Measurements from ENCODE around the gene FYN.
"Not testable (repeated sequence)": the region's sequence is repeated elsewhere in the genome, so short reads cannot be mapped to it uniquely, and the experiment has no call there.

Gene FYN

DNA sequence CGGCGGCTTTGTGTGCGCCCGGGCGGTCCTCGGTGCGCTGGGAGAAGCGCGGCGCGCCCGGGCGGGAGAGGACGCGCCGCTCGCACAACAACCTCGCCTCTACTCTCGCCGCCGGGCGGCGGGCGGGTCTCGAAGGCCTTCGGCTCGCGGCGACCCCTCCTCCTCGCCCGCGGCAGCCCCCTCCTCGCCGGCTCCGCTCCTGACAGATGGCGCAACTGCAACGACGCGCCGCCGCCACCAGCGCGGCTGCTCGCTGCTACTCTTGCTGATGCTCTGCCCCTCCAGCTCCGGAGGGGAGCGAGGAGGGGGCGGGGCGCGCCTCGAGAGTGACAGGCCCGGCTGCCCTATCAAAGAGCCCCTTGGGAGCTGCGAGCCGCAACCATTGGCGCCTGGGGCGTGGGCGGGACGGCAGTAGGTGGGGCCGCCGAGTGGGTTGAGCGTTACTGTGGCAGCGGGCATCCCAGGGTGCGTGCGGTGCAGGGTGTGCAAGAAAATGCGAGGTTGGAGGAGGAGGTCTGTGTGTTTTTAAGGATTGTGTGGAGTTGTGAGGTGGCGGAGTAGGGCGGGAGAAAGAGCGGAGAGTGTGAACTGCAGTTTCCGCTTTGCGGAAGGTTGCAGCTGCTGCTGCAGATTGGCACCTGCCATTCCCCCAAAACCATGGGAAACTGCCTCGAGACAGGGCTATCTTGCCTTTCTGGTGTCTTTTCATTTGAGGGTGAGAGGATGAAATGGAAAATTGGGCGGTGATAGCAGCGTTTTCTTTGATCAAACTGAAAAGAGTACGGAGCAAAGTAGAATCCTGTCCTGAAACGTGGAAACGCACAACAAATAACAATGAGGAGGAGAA, at the start of gene FYN:
TSS of gene FYN (minus strand) at position 275 of the 847 bp plus-strand sequence. CDS start 153,401 bp downstream, outside the sequence.
- peak; percentile 87 to 94 for DNase-seq

- DNase-seq: no peak
Measured at GRCh38 chr6:111922454-111923297, 49.4 kb upstream of the FYN start.

GRCh38 chr6:111921103-111921502, 47.9 kb upstream of the FYN start:
- DNase-seq: no peak

DNA sequence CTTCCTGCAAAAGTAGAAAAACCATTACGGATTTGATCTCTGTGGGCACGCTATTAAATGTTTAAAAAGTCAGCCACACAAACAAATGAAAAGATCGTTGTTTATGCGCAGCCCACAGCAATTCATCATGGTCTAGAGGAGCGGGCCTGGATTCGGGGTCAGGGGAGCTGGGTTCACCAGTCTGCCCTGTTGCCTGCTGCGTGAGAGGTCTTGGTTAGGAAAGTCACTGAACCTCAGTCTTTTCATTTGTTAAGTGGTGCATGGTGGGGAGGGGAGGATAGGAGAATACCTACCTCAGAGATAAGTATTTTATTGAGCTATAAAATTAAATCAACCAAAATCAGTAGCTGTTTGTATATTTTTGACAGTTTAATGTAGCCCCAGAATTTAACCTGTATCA, 47.3 kb upstream of the FYN start:
- no peak for DNase-seq

DNA sequence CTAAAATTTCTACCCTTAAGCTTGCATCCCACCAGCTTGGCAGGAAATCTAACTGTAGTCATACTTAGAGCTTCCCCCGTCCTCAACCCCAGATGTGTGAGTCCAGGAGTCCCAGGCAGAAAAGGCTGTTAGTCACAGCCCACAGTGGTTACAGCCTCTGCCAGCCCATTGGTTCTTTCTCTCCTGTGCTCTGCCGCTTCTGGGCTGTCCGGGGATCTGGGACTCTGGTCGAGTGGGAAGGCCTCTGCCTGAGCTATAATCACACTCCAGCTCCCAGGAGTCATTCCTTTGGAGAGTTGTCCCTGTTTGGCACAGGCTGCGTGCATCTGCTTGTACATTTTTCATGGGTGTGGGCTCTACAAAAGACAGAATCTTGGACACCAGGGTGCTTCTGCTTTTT, 45.6 kb upstream of the FYN start:
- DNase-seq: no peak

DNA sequence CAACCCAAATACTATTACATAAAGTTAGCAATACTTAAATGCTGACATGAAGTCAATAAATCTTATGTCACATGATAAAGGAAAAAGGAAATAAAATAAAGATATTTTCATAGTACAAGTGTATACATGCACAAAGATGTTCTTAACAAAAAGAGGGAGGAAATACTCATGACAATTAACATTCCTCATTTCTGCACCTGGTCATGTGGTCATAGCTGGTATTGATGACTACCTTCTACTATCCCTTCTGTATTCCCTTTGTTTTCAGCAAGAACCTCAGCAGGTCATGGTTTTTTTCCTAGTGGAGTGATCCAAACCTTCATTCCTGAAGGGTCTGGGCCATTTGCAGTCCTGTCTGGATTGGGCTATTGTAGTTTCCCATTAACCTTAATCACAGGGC, 43.5 kb upstream of the FYN start:
- DNase-seq: no peak

GRCh38 chr6:111914617-111915016, 41.4 kb upstream of the FYN start:
- DNase-seq: no peak

DNA sequence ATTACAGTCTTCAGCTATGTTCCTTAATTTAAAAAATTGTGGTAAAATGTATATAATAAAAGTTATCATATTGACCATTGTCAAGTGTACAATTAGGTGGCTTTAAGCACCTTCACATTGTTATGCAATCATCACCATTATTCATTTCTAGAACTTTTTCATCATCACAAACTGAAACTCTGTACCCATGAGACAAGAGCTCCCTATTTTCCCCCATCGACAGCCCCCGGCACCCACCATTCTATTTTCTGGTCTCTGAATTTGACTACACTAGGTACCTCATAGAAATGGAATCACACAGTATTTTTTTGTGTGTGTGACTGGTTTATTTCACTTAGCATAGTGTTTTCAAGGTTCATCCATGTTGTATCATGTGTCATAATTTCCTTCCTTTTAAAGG, 39.7 kb upstream of the FYN start:
- no peak for DNase-seq

GRCh38 chr6:111911428-111911827, 38.2 kb upstream of the FYN start:
- no peak for DNase-seq

DNA sequence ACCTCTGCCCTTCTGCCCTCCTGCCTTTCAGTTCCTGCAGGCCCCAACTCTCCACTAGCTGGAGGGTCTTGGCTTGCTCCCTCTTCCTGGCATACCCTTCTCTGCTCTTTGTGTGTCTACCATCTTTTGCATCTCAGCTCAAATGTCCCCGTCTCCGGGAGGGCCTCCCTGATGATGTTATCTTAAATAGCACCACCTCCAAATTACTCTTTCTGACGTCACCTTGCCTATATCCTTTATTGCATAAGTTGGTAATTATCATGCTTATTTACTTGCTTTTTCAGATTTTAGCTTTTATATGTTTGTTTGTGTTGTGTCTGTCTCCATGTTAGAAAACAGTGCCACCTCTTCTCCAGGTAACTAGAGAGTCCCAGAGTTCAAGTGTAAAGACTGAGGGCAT, 36.0 kb upstream of the FYN start:
- no peak for DNase-seq

- not testable (repeated sequence) for DNase-seq
Measured at GRCh38 chr6:111908365-111908764, 35.1 kb upstream of the FYN start.

- no peak for DNase-seq
Measured at GRCh38 chr6:111900735-111901134, 27.5 kb upstream of the FYN start.

DNA sequence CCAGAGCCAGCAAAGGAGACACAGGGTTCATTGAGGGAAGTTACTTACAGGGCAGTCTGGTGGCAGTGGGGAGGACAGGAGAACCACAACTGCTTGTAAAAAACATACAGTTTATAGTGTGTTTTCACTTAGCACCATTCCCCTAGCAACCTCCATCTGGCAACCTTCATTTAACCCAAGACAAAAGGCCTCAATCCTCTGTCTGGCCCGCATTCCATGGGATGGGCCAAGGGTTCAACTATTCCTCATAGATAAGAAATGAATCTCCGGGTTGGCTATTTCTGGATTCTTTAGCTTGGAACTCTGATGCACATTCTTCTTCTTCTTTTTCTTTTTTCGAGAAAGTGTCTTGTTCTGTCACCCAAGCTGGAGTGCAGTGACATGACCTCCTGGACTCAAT, 26.3 kb upstream of the FYN start:
- DNase-seq: no peak

DNA sequence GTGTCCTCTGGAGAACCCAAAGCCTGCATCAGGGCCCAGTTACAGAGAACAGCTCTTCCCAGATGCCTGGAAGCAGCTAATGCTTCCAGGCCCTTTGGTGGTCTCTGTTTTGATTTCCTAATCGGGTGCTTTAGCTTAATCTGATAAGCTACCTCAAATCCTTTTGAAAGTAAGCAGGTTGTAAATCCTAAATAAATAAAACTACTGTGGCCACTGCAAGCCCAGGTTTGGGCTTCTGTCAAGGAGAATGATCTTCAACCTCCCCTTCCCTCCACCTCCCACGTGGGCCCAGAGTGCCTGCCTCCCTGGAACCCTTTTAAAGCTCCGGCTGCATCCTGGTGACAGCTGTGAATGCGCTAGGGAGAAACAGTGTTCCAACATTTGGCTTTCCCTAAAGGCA, 25.2 kb upstream of the FYN start:
- DNase-seq: no peak

GRCh38 chr6:111894951-111895350, 21.7 kb upstream of the FYN start:
- DNase-seq: no peak

DNA sequence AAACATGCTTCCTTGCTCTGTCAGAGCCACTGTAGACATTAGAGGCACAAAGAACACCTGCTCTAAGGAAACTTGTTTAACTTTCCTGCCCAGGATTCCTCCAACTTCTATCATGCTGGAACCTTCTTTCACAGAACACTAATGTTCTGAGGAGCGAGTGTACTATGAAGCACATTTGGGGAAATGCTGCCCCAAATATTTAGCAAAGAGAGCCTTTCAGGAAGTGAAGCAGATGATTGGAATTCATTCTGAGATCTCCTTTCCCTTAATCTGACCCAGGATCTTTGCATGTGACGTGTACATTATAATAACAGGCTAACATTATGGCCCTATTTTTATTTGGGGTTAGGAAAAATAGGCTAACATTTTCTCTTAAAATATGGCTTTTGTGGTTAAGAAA, 21.0 kb upstream of the FYN start:
- peak in 1 of 2 experiments; percentile 5 for DNase-seq

DNA sequence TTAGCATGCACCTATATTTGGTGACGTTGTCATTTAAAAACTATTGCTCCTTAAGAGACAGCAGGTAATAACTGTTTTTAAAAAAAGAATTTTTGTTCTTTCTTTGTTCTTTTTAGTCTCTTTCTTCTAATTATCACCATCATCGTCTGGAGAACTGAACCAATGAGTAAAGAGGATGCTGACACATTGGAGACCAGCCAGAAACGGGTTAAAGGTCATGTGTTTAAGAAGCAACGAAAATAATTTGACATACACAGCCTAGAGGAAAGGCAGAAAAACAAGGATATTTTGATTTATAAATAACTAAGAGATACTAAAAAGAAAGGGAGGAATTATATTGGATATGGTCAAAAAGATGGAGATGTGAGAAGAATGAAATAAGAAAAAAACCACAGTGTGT, 19.2 kb upstream of the FYN start:
- DNase-seq: no peak

DNA sequence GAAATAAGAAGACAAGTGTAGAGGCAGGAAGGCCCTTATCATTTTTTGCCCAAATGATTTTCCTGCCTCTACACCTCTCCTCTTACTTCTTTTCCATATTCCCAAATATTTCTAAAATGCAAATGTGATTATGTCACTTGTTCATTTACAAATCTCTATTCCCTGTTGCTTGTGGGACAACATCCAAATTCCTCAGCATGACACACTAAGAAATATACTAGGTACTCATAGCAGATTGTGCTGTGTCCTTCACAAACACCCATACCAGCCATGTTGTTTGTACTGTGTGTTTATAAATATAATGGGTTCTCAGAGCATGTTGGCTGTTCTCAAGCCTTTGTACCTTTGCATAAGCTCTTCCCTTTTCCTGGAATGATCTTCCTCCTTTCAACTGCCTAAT, 17.7 kb upstream of the FYN start:
- no peak for DNase-seq

DNA sequence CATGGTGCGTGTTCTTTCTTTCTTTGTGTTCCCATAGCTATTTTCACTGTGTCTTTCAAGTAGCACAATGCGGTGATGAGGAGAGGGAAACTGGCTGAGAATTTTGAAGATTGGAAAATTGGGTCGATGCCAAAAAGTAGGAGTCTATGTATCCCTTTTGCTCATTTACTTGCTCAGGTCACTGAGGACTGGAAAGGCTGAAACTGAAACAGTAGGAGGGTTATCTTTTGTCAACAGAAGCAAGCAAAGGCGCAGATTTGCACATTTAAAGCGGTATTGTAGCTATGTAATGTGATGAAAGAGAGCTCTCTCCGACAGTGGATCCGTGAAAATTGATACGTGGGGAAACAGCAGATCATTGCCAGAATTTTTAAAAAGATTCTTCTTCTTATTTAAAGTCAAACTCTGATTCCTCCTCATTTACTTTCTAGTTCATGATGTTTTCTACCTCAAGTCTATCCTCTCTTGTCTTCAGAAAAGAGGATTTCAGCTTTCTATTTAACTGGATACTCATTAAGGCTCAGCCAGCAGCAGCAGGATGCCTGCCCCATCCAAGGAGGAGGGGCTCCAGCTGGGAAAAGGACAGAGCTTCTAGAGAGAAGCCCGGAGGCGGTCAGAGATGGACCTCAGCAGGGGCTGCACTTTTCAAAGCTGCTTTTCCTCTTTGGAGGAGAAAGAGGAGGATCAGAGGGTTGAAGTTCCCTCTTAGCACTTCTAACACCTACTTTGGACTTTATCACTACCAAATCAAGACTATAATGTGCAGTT, 15.9 kb upstream of the FYN start:
- no peak for DNase-seq

GRCh38 chr6:111886793-111887192, 13.5 kb upstream of the FYN start:
- not testable (repeated sequence) for DNase-seq

DNA sequence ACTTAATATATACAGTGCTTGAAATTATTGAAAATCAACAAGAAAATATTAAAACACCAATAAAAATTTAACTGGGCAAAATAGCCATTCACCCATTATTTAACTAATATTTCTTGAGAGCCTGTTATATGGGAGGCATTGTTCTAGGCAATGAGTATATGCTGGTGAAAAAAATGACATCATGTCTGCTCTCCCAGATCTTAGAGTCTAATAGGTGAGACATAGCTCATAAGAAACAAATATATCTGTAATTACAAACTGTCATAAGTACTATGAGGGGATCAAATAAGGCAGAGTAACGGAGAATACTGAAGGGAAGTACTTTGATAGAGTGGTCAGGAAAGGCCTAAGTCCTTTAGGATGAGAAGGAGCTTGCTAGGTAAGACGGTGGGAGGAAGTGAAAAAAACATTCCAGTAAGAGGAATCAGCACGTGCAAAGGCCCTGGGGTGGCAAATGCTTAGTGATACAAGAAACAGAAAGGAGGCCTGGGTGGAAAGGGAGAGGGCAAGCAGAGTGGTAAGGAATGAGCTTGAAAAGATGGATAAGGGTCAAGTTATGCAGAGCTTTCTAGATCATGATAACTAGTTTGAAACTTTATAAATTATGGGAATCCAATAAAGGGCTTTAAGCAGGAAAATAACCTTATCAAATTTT, 12.2 kb upstream of the FYN start:
- no peak for DNase-seq

- DNase-seq: no peak
Measured at GRCh38 chr6:111884068-111884467, 10.8 kb upstream of the FYN start.
